ENCODE measurements around the gene WDR18.

Gene WDR18

GRCh38 chr19:993361-993830 is 9.3 kb downstream of the WDR18 start:
- Histone ChIP-seq H3K36me3 (ENCODE audit: insufficient read depth, low read length) (peaks cover 32% of the 10 kb centered on the region), H3K27ac (ENCODE audit: low read depth, low read length, poor library complexity, severe bottlenecking) (no peak overlapping the region), H3K9ac (ENCODE audit: low read length) (no peak overlapping the region)

GRCh38 chr19:993831-994393 is 9.8 kb downstream of the WDR18 start:
- Histone ChIP-seq H3K9me2 (ENCODE audit: low read depth, low read length) (no peaks in the 10 kb centered on the region), H3K9me3 (ENCODE audit: low read length) (no peaks in the 10 kb centered on the region), H3K4me1 (ENCODE audit: insufficient read depth, low read length, severe bottlenecking) (no peaks in the 10 kb centered on the region), H3K4me2 (ENCODE audit: low read length) (no peak overlapping the region), H3K79me2 (ENCODE audit: insufficient read depth, low read length) (no peaks in the 10 kb centered on the region), H2AFZ (ENCODE audit: low read length) (no peak overlapping the region), H3K27ac (ENCODE audit: low read depth, low read length, poor library complexity, severe bottlenecking) (no peak overlapping the region), H4K20me1 (ENCODE audit: insufficient read depth, low read length) (no peaks in the 10 kb centered on the region), H3K9ac (ENCODE audit: low read length) (no peak overlapping the region), H3F3A (ENCODE audit: insufficient read depth, low read length) (no peaks in the 10 kb centered on the region), H3K27me3 (ENCODE audit: insufficient read depth, low read length) (no peaks in the 10 kb centered on the region; the same call in 1 of the 2 replicates), H3K36me3 (ENCODE audit: insufficient read depth, low read length) (peaks cover 28% of the 10 kb centered on the region), H3K4me3 (ENCODE audit: low read depth, low read length, poor library complexity, severe bottlenecking) (no peak overlapping the region)
- no peak for TF ChIP-seq CTCF (IDR thresholded peaks at IDR 0.05; ENCODE audit: low read length)
- no peak for TF ChIP-seq EZH2 (IDR thresholded peaks at IDR 0.05; ENCODE audit: borderline replicate concordance, low read length)

More at GRCh38 chr19:993361-993830, 9.3 kb downstream of the WDR18 start:
- no peaks in the 10 kb centered on the region for H3K9me2 ChIP-seq (ENCODE audit: low read depth, low read length)
- no peak overlapping the region for H3K4me3 ChIP-seq (ENCODE audit: low read depth, low read length, poor library complexity, severe bottlenecking)
- no peak overlapping the region for H2AFZ ChIP-seq (ENCODE audit: low read length)
- H3F3A ChIP-seq (ENCODE audit: insufficient read depth, low read length) = no peaks in the 10 kb centered on the region
- no peak overlapping the region for H3K4me2 ChIP-seq (ENCODE audit: low read length)
- no peaks in the 10 kb centered on the region for H3K4me1 ChIP-seq (ENCODE audit: insufficient read depth, low read length, severe bottlenecking)
- no peaks in the 10 kb centered on the region for H3K79me2 ChIP-seq (ENCODE audit: insufficient read depth, low read length)
- no peaks in the 10 kb centered on the region for H4K20me1 ChIP-seq (ENCODE audit: insufficient read depth, low read length)
- TF ChIP-seq CTCF (IDR thresholded peaks at IDR 0.05; ENCODE audit: low read length) = no peak
- TF ChIP-seq EZH2 (IDR thresholded peaks at IDR 0.05; ENCODE audit: borderline replicate concordance, low read length) = no peak
- H3K9me3 ChIP-seq (ENCODE audit: low read length) = no peaks in the 10 kb centered on the region
- no peaks in the 10 kb centered on the region; the same call in 1 of the 2 replicates for H3K27me3 ChIP-seq (ENCODE audit: insufficient read depth, low read length)

GRCh38 chr19:994516-994915 is 10.4 kb downstream of the WDR18 start:
- H3K79me2 ChIP-seq (ENCODE audit: insufficient read depth, low read length) = no peaks in the 10 kb centered on the region
- H2AFZ ChIP-seq (ENCODE audit: low read length) = no peak overlapping the region
- no peaks in the 10 kb centered on the region; the same call in 1 of the 2 replicates for H3K27me3 ChIP-seq (ENCODE audit: insufficient read depth, low read length)
- H3K9ac ChIP-seq (ENCODE audit: low read length) = no peak overlapping the region
- no peak overlapping the region for H3K4me3 ChIP-seq (ENCODE audit: low read depth, low read length, poor library complexity, severe bottlenecking)
- H3K4me2 ChIP-seq (ENCODE audit: low read length) = no peak overlapping the region
- TF ChIP-seq EZH2 (IDR thresholded peaks at IDR 0.05; ENCODE audit: borderline replicate concordance, low read length) (no peak), CTCF (IDR thresholded peaks at IDR 0.05; ENCODE audit: low read length) (no peak)
- no peaks in the 10 kb centered on the region for H3K9me2 ChIP-seq (ENCODE audit: low read depth, low read length)
- no peaks in the 10 kb centered on the region for H4K20me1 ChIP-seq (ENCODE audit: insufficient read depth, low read length)
- H3K9me3 ChIP-seq (ENCODE audit: low read length) = no peaks in the 10 kb centered on the region
- no peaks in the 10 kb centered on the region for H3K4me1 ChIP-seq (ENCODE audit: insufficient read depth, low read length, severe bottlenecking)
- H3K36me3 ChIP-seq (ENCODE audit: insufficient read depth, low read length) = peaks cover 28% of the 10 kb centered on the region
- no peaks in the 10 kb centered on the region for H3F3A ChIP-seq (ENCODE audit: insufficient read depth, low read length)
- no peak overlapping the region for H3K27ac ChIP-seq (ENCODE audit: low read depth, low read length, poor library complexity, severe bottlenecking)

Measured in OCI-LY1 (cell line).